ENCODE measurements around the gene PRMT9.
A peak's percentile ranks its signal among the peaks of the same experiment; 100 is the strongest.

The PRMT9 gene

DNA sequence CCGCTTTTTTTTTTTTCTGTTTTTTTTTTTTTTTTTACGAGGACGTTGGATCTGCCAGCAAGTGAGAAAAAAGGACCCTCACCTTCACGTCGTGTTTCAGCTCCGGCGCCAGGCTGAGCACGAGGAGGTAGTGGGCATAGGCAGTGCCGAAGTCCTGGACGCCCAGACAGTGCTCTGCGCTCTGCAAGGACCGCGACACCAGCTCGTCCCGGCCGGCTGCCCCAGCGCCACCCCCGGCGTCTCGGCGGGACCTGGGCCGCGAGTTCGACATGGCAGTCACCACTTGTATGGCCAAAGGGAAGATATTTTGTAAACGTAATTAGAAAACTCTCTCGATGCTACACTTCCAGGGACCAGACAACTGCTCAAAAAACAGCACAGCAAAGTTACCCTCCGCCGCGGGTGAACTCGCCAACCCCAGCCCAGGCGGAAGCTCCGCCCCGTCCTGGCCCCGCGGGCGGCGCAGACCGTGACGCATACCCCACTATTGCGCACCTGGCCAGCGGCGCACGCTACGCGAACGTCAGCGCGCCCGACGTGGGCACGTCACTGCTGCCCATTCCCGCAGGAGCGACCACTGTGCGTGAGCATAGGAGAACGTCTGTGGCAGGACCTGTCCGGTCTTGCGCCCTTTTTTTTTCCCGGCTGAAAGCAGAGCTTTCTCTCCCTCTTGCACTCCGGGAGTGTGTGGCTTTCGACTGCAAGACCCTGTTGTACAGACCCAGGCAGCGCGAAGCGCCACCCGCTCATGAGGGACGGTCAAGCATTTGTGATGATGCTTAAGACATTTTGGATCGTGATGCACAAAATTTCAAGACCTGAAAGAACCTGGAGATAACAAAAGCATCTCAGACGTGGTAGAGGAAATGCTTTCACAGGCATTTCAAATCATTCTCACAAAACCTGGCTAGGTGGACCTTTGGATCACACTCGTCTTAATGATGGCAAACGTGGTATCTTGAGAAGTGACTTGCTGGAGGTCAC, at the start of gene PRMT9:
Gene PRMT9 (minus strand): TSS at position 447 of the 984 bp plus-strand sequence. CDS start 176 bp downstream, at position 271.
- no peaks in the 10 kb centered on the region for H3K36me3 ChIP-seq (ENCODE audit: control insufficient read depth, insufficient read depth, low read length)
- peak within 1 kb of the TSS; percentile 91 for H3K4me3 ChIP-seq (ENCODE audit: low read depth, low read length)
- no peaks in the 10 kb centered on the region for H3K9me3 ChIP-seq (ENCODE audit: control insufficient read depth, insufficient read depth, low read length)
- H3K9ac ChIP-seq (ENCODE audit: low read depth, low read length) = peak within 1 kb of the TSS; percentile 78
- H3K4me1 ChIP-seq (ENCODE audit: control insufficient read depth, insufficient read depth, low read length) = peaks cover 3% of the 10 kb centered on the region
- no peaks in the 10 kb centered on the region for H3K27me3 ChIP-seq (ENCODE audit: control insufficient read depth, insufficient read depth, low read length)

DNA sequence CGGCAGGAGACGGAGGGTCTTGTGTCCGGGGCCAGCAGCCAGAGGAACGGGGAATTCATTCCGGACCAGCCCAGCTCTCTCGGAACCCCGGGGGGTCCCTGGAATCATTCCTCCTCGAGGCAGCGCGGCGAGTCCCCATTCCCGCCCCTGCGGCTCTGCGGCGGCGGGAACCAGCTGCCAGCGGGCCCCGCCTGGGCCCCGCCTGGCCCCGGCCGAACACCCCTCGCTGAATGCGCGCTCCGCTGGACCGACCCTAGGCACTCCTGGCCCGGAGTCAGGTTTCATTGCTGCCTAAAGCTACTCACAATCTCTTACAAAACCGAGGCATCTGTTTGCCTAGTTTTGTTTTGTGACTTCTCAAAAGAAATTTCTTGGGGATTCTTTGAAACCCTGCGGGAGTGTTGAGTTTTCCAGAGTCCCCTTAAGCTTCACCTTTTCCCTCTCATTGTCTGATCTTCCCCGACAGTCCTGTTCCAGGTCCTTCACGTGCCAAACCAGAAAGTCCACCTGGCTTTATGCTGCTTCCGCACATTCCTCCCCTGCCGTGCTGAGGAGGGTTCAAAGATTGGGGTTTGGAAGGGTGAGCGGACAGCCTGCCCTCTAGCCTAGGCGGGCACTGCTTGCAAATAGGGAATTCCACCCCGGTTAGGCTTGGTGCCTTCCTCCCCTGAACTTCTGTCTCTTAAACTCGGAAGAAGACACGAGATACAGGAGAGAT, 48.7 kb upstream of the PRMT9 start:
- peaks cover 79% of the 10 kb centered on the region for H3K27me3 ChIP-seq (ENCODE audit: control insufficient read depth, insufficient read depth, low read length)
- H3K9ac ChIP-seq (ENCODE audit: low read depth, low read length) = peak overlapping the region; percentile 80
- no peaks in the 10 kb centered on the region for H3K9me3 ChIP-seq (ENCODE audit: control insufficient read depth, insufficient read depth, low read length)
- H3K36me3 ChIP-seq (ENCODE audit: control insufficient read depth, insufficient read depth, low read length) = no peaks in the 10 kb centered on the region
- peaks cover 15% of the 10 kb centered on the region for H3K4me1 ChIP-seq (ENCODE audit: control insufficient read depth, insufficient read depth, low read length)
- peak overlapping the region; percentile 84 for H3K4me3 ChIP-seq (ENCODE audit: low read depth, low read length)

DNA sequence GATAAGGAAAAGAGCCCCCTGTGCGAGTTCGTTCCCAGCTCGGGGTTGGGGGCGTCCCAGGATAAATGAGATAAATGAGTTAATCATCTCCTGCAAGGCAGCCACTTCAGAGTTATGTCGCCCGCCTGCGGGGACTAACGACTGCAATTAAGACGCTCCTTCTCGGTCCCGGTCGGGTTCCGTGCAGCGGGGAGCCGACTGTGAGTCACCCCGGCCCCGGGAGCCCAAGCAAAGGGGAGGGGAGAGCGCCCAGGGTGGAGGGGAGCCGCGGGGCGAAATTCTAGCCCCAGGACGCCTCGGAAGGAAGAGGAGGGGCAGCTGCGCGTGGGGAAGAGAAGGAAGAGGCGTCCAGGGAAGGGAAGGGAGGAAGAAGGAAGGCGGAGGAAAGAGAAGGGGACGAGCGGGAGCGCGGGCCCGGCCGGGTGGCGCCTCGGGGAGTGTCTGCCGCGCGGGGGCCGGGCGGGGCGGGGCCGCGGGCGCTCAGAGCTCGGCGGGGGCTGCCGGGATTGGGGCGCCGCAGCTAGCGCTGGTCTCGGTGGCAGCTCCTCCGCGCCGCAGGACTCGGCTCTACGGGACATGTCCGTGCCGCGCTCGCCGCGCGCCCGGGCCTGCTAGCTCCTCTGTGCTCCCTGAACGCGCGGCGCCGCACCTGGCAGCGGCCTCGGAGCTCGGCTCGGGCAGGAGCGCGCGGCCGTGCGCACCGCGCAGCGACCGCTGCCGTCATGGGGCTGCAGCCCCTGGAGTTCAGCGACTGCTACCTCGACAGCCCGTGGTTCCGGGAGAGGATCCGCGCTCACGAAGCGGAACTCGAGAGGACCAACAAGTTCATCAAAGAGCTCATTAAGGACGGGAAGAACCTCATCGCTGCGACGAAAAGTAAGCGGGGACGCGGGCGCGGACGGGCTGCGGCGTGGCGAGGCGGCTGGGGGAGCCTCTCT, 47.9 kb upstream of the PRMT9 start, which contains the start of gene ARHGAP10:
Gene ARHGAP10 (plus strand): TSS at position 509 of the 938 bp plus-strand sequence. CDS start 214 bp downstream, at position 723.
- Histone ChIP-seq H3K4me1 (ENCODE audit: control insufficient read depth, insufficient read depth, low read length) (peaks cover 15% of the 10 kb centered on the region), H3K27me3 (ENCODE audit: control insufficient read depth, insufficient read depth, low read length) (peaks cover 86% of the 10 kb centered on the region), H3K36me3 (ENCODE audit: control insufficient read depth, insufficient read depth, low read length) (no peaks in the 10 kb centered on the region)

GRCh38 chr4:147730333-147730732, 46.4 kb upstream of the PRMT9 start:
- Histone ChIP-seq H3K27me3 (ENCODE audit: control insufficient read depth, insufficient read depth, low read length) (peaks cover 71% of the 10 kb centered on the region), H3K9ac (ENCODE audit: low read depth, low read length) (no peak overlapping the region), H3K36me3 (ENCODE audit: control insufficient read depth, insufficient read depth, low read length) (no peaks in the 10 kb centered on the region), H3K4me3 (ENCODE audit: low read depth, low read length) (peak overlapping the region; percentile 84), H3K4me1 (ENCODE audit: control insufficient read depth, insufficient read depth, low read length) (peaks cover 12% of the 10 kb centered on the region), H3K9me3 (ENCODE audit: control insufficient read depth, insufficient read depth, low read length) (no peaks in the 10 kb centered on the region)

More for the DNA sequence above, 47.9 kb upstream of the PRMT9 start, which contains the start of gene ARHGAP10:
- Histone ChIP-seq H3K9ac (ENCODE audit: low read depth, low read length) (peak within 1 kb of the TSS; percentile 80), H3K4me3 (ENCODE audit: low read depth, low read length) (peak within 1 kb of the TSS; percentile 84), H3K9me3 (ENCODE audit: control insufficient read depth, insufficient read depth, low read length) (no peaks in the 10 kb centered on the region)

GRCh38 chr4:147727476-147728028, 43.6 kb upstream of the PRMT9 start:
- Histone ChIP-seq H3K4me1 (ENCODE audit: control insufficient read depth, insufficient read depth, low read length) (peaks cover 11% of the 10 kb centered on the region), H3K9me3 (ENCODE audit: control insufficient read depth, insufficient read depth, low read length) (no peaks in the 10 kb centered on the region), H3K4me3 (ENCODE audit: low read depth, low read length) (no peak overlapping the region), H3K9ac (ENCODE audit: low read depth, low read length) (no peak overlapping the region), H3K27me3 (ENCODE audit: control insufficient read depth, insufficient read depth, low read length) (peaks cover 45% of the 10 kb centered on the region), H3K36me3 (ENCODE audit: control insufficient read depth, insufficient read depth, low read length) (no peaks in the 10 kb centered on the region)

- peaks cover 11% of the 10 kb centered on the region for H3K4me1 ChIP-seq (ENCODE audit: control insufficient read depth, insufficient read depth, low read length)
- H3K9me3 ChIP-seq (ENCODE audit: control insufficient read depth, insufficient read depth, low read length) = no peaks in the 10 kb centered on the region
- H3K27me3 ChIP-seq (ENCODE audit: control insufficient read depth, insufficient read depth, low read length) = peaks cover 39% of the 10 kb centered on the region
- no peak overlapping the region for H3K4me3 ChIP-seq (ENCODE audit: low read depth, low read length)
- no peak overlapping the region for H3K9ac ChIP-seq (ENCODE audit: low read depth, low read length)
- H3K36me3 ChIP-seq (ENCODE audit: control insufficient read depth, insufficient read depth, low read length) = no peaks in the 10 kb centered on the region
Observed at GRCh38 chr4:147725673-147726072, 41.7 kb upstream of the PRMT9 start.

DNA sequence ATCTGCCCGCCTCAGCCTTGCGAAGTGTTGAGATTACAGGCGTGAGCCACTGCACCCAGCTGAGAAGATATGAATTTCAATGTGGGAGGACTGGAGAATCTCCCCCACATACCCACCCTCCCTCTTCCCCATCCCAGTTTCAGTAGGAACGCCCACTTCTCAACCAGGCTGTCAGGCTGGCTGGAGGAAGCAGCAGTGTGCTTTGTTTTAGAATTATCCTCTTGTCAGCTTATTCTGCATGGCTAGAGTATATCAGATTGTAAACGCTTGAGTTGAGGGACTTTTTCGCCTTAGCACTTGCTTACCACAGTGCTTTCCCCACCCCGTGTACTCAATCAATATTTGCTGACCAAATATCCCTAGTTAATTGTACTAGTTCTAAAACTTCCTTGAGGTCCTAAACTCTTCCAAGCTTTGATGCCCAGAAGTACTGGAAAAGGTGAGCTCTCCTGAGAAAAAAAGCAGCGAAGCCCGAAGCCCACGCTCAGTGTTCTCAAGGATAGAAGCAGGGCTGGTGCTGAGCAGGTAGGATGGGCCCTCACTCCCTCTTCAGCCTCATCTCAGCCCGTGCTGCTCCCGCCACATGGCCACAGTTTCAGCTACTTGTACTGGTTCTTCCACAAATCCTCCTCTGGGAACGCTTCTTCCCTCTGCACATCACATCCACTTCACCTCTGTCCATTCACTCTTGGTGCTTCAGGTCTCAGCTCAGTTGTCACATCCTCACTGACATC, 40.7 kb upstream of the PRMT9 start:
- no peak overlapping the region for H3K4me3 ChIP-seq (ENCODE audit: low read depth, low read length)
- peaks cover 29% of the 10 kb centered on the region for H3K27me3 ChIP-seq (ENCODE audit: control insufficient read depth, insufficient read depth, low read length)
- peaks cover 2% of the 10 kb centered on the region for H3K4me1 ChIP-seq (ENCODE audit: control insufficient read depth, insufficient read depth, low read length)
- H3K36me3 ChIP-seq (ENCODE audit: control insufficient read depth, insufficient read depth, low read length) = no peaks in the 10 kb centered on the region
- no peak overlapping the region for H3K9ac ChIP-seq (ENCODE audit: low read depth, low read length)
- H3K9me3 ChIP-seq (ENCODE audit: control insufficient read depth, insufficient read depth, low read length) = no peaks in the 10 kb centered on the region

GRCh38 chr4:147723326-147723725, 39.4 kb upstream of the PRMT9 start:
- Histone ChIP-seq H3K27me3 (ENCODE audit: control insufficient read depth, insufficient read depth, low read length) (peaks cover 16% of the 10 kb centered on the region), H3K4me3 (ENCODE audit: low read depth, low read length) (no peak overlapping the region)

GRCh38 chr4:147717878-147718277, 33.9 kb upstream of the PRMT9 start:
- no peaks in the 10 kb centered on the region for H3K9me3 ChIP-seq (ENCODE audit: control insufficient read depth, insufficient read depth, low read length)
- no peak overlapping the region for H3K4me3 ChIP-seq (ENCODE audit: low read depth, low read length)
- H3K9ac ChIP-seq (ENCODE audit: low read depth, low read length) = no peak overlapping the region
- no peaks in the 10 kb centered on the region for H3K36me3 ChIP-seq (ENCODE audit: control insufficient read depth, insufficient read depth, low read length)
- H3K27me3 ChIP-seq (ENCODE audit: control insufficient read depth, insufficient read depth, low read length) = no peaks in the 10 kb centered on the region
- H3K4me1 ChIP-seq (ENCODE audit: control insufficient read depth, insufficient read depth, low read length) = no peaks in the 10 kb centered on the region

More at GRCh38 chr4:147723326-147723725, 39.4 kb upstream of the PRMT9 start:
- Histone ChIP-seq H3K9me3 (ENCODE audit: control insufficient read depth, insufficient read depth, low read length) (no peaks in the 10 kb centered on the region), H3K4me1 (ENCODE audit: control insufficient read depth, insufficient read depth, low read length) (peaks cover 2% of the 10 kb centered on the region), H3K9ac (ENCODE audit: low read depth, low read length) (no peak overlapping the region), H3K36me3 (ENCODE audit: control insufficient read depth, insufficient read depth, low read length) (no peaks in the 10 kb centered on the region)

- H3K4me1 ChIP-seq (ENCODE audit: control insufficient read depth, insufficient read depth, low read length) = no peaks in the 10 kb centered on the region
- no peaks in the 10 kb centered on the region for H3K27me3 ChIP-seq (ENCODE audit: control insufficient read depth, insufficient read depth, low read length)
- no peak overlapping the region for H3K9ac ChIP-seq (ENCODE audit: low read depth, low read length)
- H3K36me3 ChIP-seq (ENCODE audit: control insufficient read depth, insufficient read depth, low read length) = no peaks in the 10 kb centered on the region
- H3K4me3 ChIP-seq (ENCODE audit: low read depth, low read length) = no peak overlapping the region
- H3K9me3 ChIP-seq (ENCODE audit: control insufficient read depth, insufficient read depth, low read length) = no peaks in the 10 kb centered on the region
Observed at GRCh38 chr4:147714575-147715401, 30.8 kb upstream of the PRMT9 start.
